Endothelial cell (in vitro differentiated cells): ENCODE measurements around the gene MAZ. TPM values are rescaled to one million over a fixed set of nuclear protein-coding genes. Genes with fewer than 3 reads are reported as not detected.
A peak's percentile ranks its signal among the peaks of the same experiment; 100 is the strongest.

Experiments used
- DNase-seq: peaks from one replicate; pipeline ENCODE4 v3.0.0; 2021; ENCODE audit warnings: low spot score
- H3K27ac Mint-ChIP-seq: one replicate; pipeline ENCODE4 v1.8.0; 2021; ENCODE audit warnings: mixed read lengths, inconsistent platforms; ENCODE audit not compliant: unreplicated experiment
- H3K27me3 Mint-ChIP-seq: one replicate; pipeline ENCODE4 v1.8.0; 2021; ENCODE audit warnings: mild to moderate bottlenecking, moderate library complexity, mixed read lengths, inconsistent platforms; ENCODE audit not compliant: unreplicated experiment
- H3K36me3 Mint-ChIP-seq: one replicate; pipeline ENCODE4 v1.8.0; 2021; ENCODE audit warnings: mild to moderate bottlenecking, low read depth, mixed read lengths, inconsistent platforms; ENCODE audit not compliant: unreplicated experiment
- H3K4me1 Mint-ChIP-seq: one replicate; pipeline ENCODE4 v1.8.0; 2021; ENCODE audit warnings: mild to moderate bottlenecking, mixed read lengths, inconsistent platforms; ENCODE audit not compliant: unreplicated experiment
- H3K4me3 Mint-ChIP-seq: one replicate; pipeline ENCODE4 v1.8.0; 2021; ENCODE audit warnings: mild to moderate bottlenecking, mixed read lengths, inconsistent platforms; ENCODE audit not compliant: unreplicated experiment
- H3K9me3 Mint-ChIP-seq: one replicate; pipeline ENCODE4 v1.8.0; 2021; ENCODE audit warnings: mixed read lengths, inconsistent platforms; ENCODE audit not compliant: unreplicated experiment
- total RNA-seq: library from RNA; stranded (reverse); fragmentation: NEBNext Ultra II Directional; extraction: Animal tissue kit (Norgen Biotek cat#: 25700); gene quantifications from one replicate; pipeline ENCODE4 v1.2.1, GENCODE V29; 2021; ENCODE audit not compliant: unreplicated experiment
- TF ChIP-seq, protein P1 (sequence below): fragments of 200-600 bp; sonication (generic); IDR thresholded peaks from one replicate; pipeline ENCODE4 v1.5.0; 2021; ENCODE audit warnings: antibody characterized with exemption; ENCODE audit not compliant: unreplicated experiment

MAZ gene
- total RNA-seq, 1 donor from 2014 or later = 407 TPM

DNA sequence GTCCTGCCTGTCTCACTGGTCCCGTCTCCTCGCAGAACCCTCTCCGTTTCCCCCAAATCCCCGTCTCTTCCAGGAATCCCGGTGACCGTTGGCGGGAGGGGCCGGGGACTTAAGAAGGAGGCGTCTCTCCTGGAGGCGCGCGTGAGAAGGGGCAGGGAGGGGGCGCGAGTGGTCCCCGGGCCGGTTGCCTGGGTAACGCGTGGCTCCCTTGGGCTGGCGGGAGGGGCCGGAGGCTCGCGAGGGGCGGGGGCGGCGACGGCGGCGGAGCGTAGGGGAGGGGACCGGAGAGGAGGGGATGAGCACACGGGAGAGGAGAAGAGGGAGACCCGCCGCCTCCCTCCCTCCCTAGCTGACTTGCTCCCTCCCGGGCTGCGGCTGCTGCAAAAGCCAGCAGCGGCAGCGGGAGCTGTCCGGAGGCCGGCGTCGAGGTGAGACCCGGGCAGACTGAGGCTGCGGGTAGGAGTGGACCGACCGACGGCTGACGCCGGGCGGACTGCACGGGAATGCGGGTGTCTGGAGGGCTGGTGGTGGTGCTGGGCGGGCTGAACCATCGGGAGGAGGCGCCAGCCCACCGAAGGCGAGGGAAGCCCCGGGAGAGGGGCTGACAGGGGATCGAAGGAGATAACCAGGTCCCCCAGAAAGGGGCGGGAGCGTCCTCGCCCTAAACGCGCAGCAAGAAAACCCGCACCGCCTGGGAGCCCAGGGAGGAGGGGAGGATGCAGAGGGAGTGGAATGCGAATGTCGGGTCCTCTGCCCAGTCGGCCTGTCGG, 5.8 kb downstream of the MAZ start, which contains the start of gene PRRT2:
Gene PRRT2 (plus strand): TSS at position 298 of the 770 bp plus-strand sequence. CDS start 862 bp downstream, outside the sequence.
- Mint-ChIP-seq H3K27ac (peak within 1 kb of the TSS; percentile 32), H3K9me3 (no peaks in the 10 kb centered on the region), H3K4me1 (peaks cover 57% of the 10 kb centered on the region), H3K4me3 (peak within 1 kb of the TSS; percentile 86), H3K27me3 (peaks cover 31% of the 10 kb centered on the region), H3K36me3 (peaks cover 10% of the 10 kb centered on the region)
- peak; percentile 52 for DNase-seq
- TF ChIP-seq, protein P1, sequence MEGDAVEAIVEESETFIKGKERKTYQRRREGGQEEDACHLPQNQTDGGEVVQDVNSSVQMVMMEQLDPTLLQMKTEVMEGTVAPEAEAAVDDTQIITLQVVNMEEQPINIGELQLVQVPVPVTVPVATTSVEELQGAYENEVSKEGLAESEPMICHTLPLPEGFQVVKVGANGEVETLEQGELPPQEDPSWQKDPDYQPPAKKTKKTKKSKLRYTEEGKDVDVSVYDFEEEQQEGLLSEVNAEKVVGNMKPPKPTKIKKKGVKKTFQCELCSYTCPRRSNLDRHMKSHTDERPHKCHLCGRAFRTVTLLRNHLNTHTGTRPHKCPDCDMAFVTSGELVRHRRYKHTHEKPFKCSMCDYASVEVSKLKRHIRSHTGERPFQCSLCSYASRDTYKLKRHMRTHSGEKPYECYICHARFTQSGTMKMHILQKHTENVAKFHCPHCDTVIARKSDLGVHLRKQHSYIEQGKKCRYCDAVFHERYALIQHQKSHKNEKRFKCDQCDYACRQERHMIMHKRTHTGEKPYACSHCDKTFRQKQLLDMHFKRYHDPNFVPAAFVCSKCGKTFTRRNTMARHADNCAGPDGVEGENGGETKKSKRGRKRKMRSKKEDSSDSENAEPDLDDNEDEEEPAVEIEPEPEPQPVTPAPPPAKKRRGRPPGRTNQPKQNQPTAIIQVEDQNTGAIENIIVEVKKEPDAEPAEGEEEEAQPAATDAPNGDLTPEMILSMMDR = no peak

DNA sequence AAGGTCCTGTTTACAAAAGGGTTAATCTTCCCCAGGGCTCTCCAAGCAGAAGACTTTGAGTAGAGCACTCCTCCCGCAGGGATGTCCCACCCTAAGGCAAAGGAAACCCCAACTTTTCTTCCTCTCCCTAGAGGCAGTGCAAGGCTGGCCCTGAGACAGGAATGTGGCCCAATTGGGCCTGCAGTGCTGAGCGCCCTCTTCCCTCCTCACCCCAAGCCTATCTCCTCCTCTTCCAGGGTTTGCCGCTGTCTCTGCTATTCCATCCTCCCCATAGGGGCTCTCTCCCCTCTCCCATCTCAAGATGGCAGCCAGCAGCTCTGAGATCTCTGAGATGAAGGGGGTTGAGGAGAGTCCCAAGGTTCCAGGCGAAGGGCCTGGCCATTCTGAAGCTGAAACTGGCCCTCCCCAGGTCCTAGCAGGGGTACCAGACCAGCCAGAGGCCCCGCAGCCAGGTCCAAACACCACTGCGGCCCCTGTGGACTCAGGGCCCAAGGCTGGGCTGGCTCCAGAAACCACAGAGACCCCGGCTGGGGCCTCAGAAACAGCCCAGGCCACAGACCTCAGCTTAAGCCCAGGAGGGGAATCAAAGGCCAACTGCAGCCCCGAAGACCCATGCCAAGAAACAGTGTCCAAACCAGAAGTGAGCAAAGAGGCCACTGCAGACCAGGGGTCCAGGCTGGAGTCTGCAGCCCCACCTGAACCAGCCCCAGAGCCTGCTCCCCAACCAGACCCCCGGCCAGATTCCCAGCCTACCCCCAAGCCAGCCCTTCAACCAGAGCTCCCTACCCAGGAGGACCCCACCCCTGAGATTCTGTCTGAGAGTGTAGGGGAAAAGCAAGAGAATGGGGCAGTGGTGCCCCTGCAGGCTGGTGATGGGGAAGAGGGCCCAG, 6.7 kb downstream of the MAZ start:
- peaks cover 59% of the 10 kb centered on the region for H3K4me1 Mint-ChIP-seq
- peaks cover 14% of the 10 kb centered on the region for H3K36me3 Mint-ChIP-seq
- H3K27me3 Mint-ChIP-seq = peaks cover 30% of the 10 kb centered on the region

DNA sequence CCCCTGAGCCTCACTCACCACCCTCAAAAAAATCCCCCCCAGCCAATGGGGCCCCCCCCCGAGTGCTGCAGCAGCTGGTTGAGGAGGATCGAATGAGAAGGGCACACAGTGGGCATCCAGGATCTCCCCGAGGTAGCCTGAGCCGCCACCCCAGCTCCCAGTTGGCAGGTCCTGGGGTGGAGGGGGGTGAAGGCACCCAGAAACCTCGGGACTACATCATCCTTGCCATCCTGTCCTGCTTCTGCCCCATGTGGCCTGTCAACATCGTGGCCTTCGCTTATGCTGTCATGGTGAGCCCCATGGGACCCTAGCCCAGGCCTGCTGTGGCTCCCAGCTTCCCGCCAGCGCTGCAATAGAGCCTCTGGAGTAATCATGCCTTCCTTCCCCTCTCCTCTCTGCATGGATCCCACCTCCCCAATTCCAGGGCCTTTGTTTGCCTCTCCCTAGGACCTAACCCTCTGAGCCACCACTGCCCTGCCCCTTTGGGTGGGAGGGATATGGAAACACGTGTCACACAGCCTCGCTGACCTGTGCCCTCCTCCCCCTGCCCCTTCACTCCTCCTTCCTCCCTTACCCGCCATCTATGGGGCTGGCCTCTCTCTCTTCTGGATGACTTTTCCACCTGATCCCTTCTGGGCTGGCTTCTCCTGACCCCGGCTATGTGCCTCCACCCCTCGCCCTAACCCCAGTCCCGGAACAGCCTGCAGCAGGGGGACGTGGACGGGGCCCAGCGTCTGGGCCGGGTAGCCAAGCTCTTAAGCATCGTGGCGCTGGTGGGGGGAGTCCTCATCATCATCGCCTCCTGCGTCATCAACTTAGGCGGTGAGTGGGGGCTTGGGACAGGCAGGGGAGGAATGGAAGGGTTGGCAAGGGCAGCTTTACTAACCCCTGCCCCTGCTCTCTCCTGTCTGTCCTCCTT, 7.6 kb downstream of the MAZ start:
- Mint-ChIP-seq H3K9me3 (no peaks in the 10 kb centered on the region), H3K4me3 (peak overlapping the region; percentile 95), H3K36me3 (peaks cover 10% of the 10 kb centered on the region), H3K27ac (peak overlapping the region; percentile 64), H3K4me1 (peaks cover 58% of the 10 kb centered on the region), H3K27me3 (peaks cover 30% of the 10 kb centered on the region)
- TF ChIP-seq, protein P1 = no peak
- DNase-seq = no peak

More for the DNA sequence above, 6.7 kb downstream of the MAZ start:
- no peaks in the 10 kb centered on the region for H3K9me3 Mint-ChIP-seq
- H3K27ac Mint-ChIP-seq = no peak overlapping the region
- H3K4me3 Mint-ChIP-seq = peak overlapping the region; percentile 78
- TF ChIP-seq, protein P1 = no peak
- no peak for DNase-seq

DNA sequence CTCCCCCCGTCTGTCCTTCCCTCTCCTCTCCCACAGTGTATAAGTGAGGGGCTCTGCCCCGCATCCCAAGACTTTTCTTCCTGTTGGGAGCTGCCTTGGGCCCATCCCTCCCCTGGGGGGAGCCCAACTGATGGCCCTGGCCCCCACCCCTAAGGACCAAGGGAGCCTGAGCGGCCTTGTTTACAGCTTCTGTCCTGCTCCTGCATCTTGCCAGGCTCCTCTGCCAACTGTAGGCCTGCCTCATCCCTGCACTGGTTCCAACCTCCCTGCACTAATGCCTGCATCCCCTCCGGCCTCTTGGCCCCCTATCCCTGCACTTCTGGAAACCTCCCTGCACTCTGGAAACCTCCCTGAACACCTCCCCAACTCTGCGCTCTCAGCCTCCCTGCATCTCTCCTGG, 8.3 kb downstream of the MAZ start:
- Mint-ChIP-seq H3K36me3 (peaks cover 15% of the 10 kb centered on the region), H3K4me1 (peaks cover 59% of the 10 kb centered on the region), H3K27me3 (peaks cover 29% of the 10 kb centered on the region), H3K9me3 (no peaks in the 10 kb centered on the region), H3K4me3 (peak overlapping the region; percentile 95), H3K27ac (peak overlapping the region; percentile 70)
- TF ChIP-seq, protein P1 = no peak
- DNase-seq = no peak
